ENCODE measurements around the gene LGR4. TPM values are rescaled to one million over a fixed set of nuclear protein-coding genes. Genes with fewer than 3 reads are reported as not detected.

LGR4 gene
- total and polyA plus RNA-seq, 12 donors: 7.3 to 90.4 (median 38.6) TPM

DNA sequence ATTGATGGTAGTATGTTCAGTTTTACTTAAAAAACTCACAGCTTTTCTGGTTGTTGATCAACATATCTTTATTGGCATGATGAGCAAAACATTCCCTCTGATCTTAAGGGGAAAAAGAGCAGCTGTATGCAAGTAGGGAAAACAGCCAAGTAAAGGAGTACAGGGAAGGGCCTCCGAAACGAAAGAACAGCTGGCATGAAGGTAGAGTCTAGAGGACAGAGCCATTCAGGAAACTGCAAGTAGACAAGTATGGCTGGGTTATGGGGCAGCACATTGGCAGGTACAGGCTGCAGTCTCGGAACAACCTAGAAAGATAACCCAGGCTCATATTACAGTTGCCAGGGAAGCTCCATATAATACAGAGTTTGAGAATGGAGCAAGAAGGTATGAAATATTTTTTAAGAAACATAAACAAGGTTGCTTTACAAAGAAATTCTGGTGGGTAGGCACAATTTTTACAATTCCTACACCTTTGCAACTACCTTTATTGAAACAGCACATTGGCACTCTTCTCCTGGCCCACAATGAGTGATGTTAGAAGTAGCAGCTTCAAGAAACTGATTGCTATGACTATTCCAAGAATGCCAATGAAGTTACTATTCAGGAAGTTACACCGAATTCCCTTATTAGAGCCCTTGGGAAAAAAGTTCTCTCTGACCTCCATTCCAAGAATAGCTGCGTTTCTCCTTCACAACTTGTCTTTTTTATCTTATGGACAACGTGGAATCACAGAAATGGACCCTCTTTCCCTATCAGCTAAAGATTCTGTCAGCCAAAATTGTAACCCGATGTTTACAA, 45.2 kb downstream of the LGR4 start:
- TF ChIP-seq, protein P1, sequence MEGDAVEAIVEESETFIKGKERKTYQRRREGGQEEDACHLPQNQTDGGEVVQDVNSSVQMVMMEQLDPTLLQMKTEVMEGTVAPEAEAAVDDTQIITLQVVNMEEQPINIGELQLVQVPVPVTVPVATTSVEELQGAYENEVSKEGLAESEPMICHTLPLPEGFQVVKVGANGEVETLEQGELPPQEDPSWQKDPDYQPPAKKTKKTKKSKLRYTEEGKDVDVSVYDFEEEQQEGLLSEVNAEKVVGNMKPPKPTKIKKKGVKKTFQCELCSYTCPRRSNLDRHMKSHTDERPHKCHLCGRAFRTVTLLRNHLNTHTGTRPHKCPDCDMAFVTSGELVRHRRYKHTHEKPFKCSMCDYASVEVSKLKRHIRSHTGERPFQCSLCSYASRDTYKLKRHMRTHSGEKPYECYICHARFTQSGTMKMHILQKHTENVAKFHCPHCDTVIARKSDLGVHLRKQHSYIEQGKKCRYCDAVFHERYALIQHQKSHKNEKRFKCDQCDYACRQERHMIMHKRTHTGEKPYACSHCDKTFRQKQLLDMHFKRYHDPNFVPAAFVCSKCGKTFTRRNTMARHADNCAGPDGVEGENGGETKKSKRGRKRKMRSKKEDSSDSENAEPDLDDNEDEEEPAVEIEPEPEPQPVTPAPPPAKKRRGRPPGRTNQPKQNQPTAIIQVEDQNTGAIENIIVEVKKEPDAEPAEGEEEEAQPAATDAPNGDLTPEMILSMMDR (IDR thresholded peaks at IDR 0.05): no peak
- TF ChIP-seq POLR2A (IDR thresholded peaks at IDR 0.05): no peak
- H3K27ac ChIP-seq: peak overlapping the region in 1 of 5 donors; percentile 11
- intact Hi-C loops (cut with DNase I): no loop called here
- 68 to 76% (median 70%) methylated on average over 7 of the region's 7 CpGs for WGBS, 4 donors
- H3K9me3 ChIP-seq (replicated peaks in 1 of 3): no peaks in the 10 kb centered on the region
- peaks cover 0 to 20% of the 10 kb centered on the region in 2 donors for H3K4me1 ChIP-seq (replicated peaks in 1 of 2)
- no peaks in the 10 kb centered on the region for H3K27me3 ChIP-seq
- no peak overlapping the region for H3K4me3 ChIP-seq
- no peaks in the 10 kb centered on the region for H3K36me3 ChIP-seq (replicated peaks in 1 of 2)
- no peak for DNase-seq

DNA sequence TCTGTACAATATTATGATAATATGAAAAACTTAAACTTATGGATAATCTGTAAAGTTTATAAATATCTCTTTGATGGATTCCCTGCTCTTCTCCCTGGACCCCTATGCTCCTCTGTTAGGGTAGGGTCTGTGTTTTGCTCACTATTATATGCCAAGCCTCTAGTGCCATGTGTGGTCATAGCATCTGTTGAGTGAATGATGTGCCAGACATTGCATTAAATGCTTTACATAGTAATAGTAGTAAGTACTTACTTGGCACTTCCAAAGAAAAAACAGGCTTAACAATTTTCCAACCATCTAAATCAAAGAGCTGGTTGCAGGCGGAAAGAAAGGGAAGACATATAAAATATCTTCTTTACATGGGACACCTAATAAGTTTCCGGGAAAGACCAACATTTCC, 46.8 kb downstream of the LGR4 start:
- TF ChIP-seq POLR2A (IDR thresholded peaks at IDR 0.05): no peak
- TF ChIP-seq, protein P1 (IDR thresholded peaks at IDR 0.05): no peak
- H3K9me3 ChIP-seq (replicated peaks in 1 of 3): no peaks in the 10 kb centered on the region
- H3K27me3 ChIP-seq: no peaks in the 10 kb centered on the region
- no peaks in the 10 kb centered on the region for H3K36me3 ChIP-seq (replicated peaks in 1 of 2)
- H3K4me1 ChIP-seq (replicated peaks in 1 of 2): peaks cover 0 to 20% of the 10 kb centered on the region in 2 donors
- H3K27ac ChIP-seq: no peak overlapping the region
- DNase-seq: no peak
- intact Hi-C loops (cut with DNase I): no loop called here
- 85 to 97% (median 90%) methylated on average over 2 of the region's 2 CpGs for WGBS, 4 donors
- H3K4me3 ChIP-seq: no peak overlapping the region

DNA sequence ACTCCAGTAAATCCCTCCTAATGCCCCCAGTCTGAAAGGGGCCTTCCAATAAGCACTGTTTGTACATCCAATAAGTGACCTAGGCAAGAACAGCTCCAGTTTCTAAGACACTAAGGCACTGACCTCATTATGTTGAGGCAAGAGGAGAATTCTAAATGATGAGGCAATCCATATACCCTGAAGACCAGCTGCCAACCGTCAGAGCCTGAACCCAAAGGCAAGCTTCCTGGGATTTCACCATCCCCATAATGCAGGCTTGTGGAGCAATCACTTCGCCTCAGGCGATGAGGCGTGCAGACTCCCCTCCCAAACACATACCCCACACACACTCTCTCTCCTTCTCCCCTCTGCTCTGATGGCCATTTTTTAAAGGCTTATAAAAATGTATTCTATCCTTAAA, 49.5 kb downstream of the LGR4 start:
- Histone ChIP-seq H3K36me3 (replicated peaks in 1 of 2) (no peaks in the 10 kb centered on the region), H3K4me1 (replicated peaks in 1 of 2) (peaks cover 0 to 16% of the 10 kb centered on the region in 2 donors), H3K27me3 (no peaks in the 10 kb centered on the region), H3K9me3 (replicated peaks in 1 of 3) (no peaks in the 10 kb centered on the region), H3K27ac (peak overlapping the region in 3 of 5 donors; percentile 15 to 24 (median 15)), H3K4me3 (no peak overlapping the region)
- WGBS, 4 donors: 65 to 79% (median 72%) methylated on average over 4 of the region's 4 CpGs
- intact Hi-C loops (cut with DNase I): no loop called here
- peak in 4 of 7 donors; percentile 21 to 63 (median 22) for DNase-seq
- TF ChIP-seq POLR2A (IDR thresholded peaks at IDR 0.05): no peak
- TF ChIP-seq, protein P1 (IDR thresholded peaks at IDR 0.05): no peak

DNA sequence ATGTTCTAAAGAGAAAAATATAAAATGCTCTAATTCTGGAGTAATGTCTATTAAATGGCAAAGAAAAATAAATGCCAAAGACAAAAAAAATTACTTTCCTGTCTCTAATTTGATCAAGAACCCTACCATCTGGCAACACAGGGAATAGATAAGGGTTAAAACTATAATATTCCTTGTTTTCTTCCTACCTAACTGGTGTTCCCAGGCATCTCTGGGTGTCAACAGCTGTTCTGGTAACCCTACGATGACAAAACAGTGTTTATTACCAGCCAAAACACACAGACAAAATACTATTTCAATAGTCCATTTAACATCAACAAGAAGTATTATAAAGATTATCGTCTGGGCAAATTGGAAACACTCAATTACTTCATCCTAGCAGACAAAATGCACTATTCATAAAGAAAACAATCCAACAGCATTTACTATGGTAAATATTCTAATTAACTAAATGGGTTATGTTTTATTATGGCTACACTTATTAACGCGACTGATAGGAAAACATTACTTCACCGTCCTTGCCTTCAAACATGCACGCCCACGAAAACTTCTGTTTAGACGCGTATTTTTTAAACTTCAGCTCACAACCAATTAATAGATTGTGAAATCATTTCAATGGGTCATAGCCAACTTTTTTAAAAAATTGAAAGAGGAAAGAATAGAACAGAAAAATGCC, 50.6 kb downstream of the LGR4 start:
- H3K27ac ChIP-seq: peak overlapping the region in 2 of 5 donors; percentile 10 to 31

More for the DNA sequence above, 50.6 kb downstream of the LGR4 start:
- no peaks in the 10 kb centered on the region for H3K36me3 ChIP-seq (replicated peaks in 1 of 2)
- H3K27me3 ChIP-seq: no peaks in the 10 kb centered on the region
- TF ChIP-seq, protein P1 (IDR thresholded peaks at IDR 0.05): no peak
- TF ChIP-seq POLR2A (IDR thresholded peaks at IDR 0.05): no peak
- H3K4me1 ChIP-seq (replicated peaks in 1 of 2): peaks cover 0 to 10% of the 10 kb centered on the region in 2 donors
- no peak for DNase-seq
- WGBS, 4 donors: 70 to 81% (median 73%) methylated on average over 9 of the region's 9 CpGs
- intact Hi-C loops (cut with DNase I): no loop called here
- no peak overlapping the region for H3K4me3 ChIP-seq
- no peaks in the 10 kb centered on the region for H3K9me3 ChIP-seq (replicated peaks in 1 of 3)
